Body of pancreas (tissue), 4 donors: ENCODE results near the gene SLC24A2.
"Not testable (repeated sequence)": the region's sequence is repeated elsewhere in the genome, so short reads cannot be mapped to it uniquely, and the experiment has no call there.

Experiments used
- CTCF ChIP-seq, 7 experiments: fragments of 450-650 bp in 4 of 7; fragments of 200-600 bp in 3 of 7; sonication (generic) in 3 of 7; IDR thresholded peaks; one replicate each; pipeline ENCODE4 v1.5.1; 2016 to 2019; ENCODE audit warnings: antibody characterized with exemption in 7 of 7
- POLR2A ChIP-seq, 3 donors: fragments of 450-650 bp; IDR thresholded peaks; one replicate each; pipeline ENCODE4 v1.6.1; 2016; ENCODE audit warnings: antibody characterized with exemption in 3 of 3, mild to moderate bottlenecking in 2 of 3

DNA sequence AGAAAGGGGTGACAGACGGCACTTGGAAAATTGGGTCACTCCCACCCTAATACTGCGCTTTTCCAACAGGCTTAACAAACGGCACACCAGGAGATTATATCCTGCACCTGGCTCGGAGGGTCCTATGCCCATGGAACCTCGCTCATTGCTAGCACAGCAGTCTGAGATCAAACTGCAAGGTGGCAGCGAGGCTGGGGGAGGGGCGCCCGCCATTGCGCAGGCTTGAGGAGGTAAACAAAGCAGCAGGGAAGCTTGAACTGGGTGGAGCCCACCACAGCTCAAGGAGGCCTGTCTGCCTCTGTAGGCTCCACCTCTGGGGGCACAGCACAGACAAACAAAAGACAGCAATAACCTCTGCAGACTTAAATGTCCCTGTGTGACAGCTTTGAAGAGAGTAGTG is 44.5 kb upstream of the SLC24A2 start:
- not testable (repeated sequence) for TF ChIP-seq CTCF, POLR2A (IDR thresholded peaks at IDR 0.05)
